GM21360 (cell line): ENCODE results near the gene CPEB3.

Experiments
- ATAC-seq: cut with Tn5 transposase; IDR thresholded peaks from one replicate; pipeline ENCODE4 v1.9.1; 2021; ENCODE audit warnings: mild to moderate bottlenecking, moderate library complexity; ENCODE audit not compliant: unreplicated experiment

The CPEB3 gene

GRCh38 chr10:92268748-92269147 is 22.1 kb downstream of the CPEB3 start:
- ATAC-seq, result no peak

GRCh38 chr10:92267343-92267742 is 23.5 kb downstream of the CPEB3 start:
- no peak for ATAC-seq

GRCh38 chr10:92265687-92266258 is 25.1 kb downstream of the CPEB3 start:
- ATAC-seq, result no peak

- ATAC-seq, result no peak
These were observed 26.6 kb downstream of the CPEB3 start for GRCh38 chr10:92264249-92264648.

- no peak for ATAC-seq
These were observed 27.5 kb downstream of the CPEB3 start for GRCh38 chr10:92263396-92263795.

- no peak for ATAC-seq
These were observed 42.3 kb downstream of the CPEB3 start for GRCh38 chr10:92248566-92248965.

- no peak for ATAC-seq
These were observed 46.1 kb downstream of the CPEB3 start for GRCh38 chr10:92244796-92245195.

GRCh38 chr10:92242910-92243671 is 47.8 kb downstream of the CPEB3 start:
- no peak for ATAC-seq

- ATAC-seq, result no peak
These were observed 48.5 kb downstream of the CPEB3 start for GRCh38 chr10:92242380-92242779.

- ATAC-seq, result no peak
These were observed 49.4 kb downstream of the CPEB3 start for GRCh38 chr10:92241501-92241900.

- ATAC-seq, result no peak
These were observed 49.7 kb downstream of the CPEB3 start for GRCh38 chr10:92241158-92241500.

GRCh38 chr10:92240289-92241157 is 50.4 kb downstream of the CPEB3 start:
- peak; percentile 46 for ATAC-seq

- no peak for ATAC-seq
These were observed 51.1 kb downstream of the CPEB3 start for GRCh38 chr10:92239600-92240288.

GRCh38 chr10:92239151-92239599 is 51.7 kb downstream of the CPEB3 start:
- ATAC-seq, result no peak

- no peak for ATAC-seq
These were observed 52.2 kb downstream of the CPEB3 start for GRCh38 chr10:92238586-92239098.

GRCh38 chr10:92238054-92238585 is 52.8 kb downstream of the CPEB3 start:
- no peak for ATAC-seq

GRCh38 chr10:92231196-92231595 is 59.7 kb downstream of the CPEB3 start:
- ATAC-seq, result no peak

GRCh38 chr10:92222603-92223262 is 68.1 kb downstream of the CPEB3 start:
- ATAC-seq, result no peak

GRCh38 chr10:92219559-92219958 is 71.3 kb downstream of the CPEB3 start:
- no peak for ATAC-seq

GRCh38 chr10:92218569-92218968 is 72.3 kb downstream of the CPEB3 start:
- no peak for ATAC-seq
